OCI-LY1 (cell line): Measurements from ENCODE around the gene MYMK.

ENCODE experiments used
- H2AFZ ChIP-seq: fragments of 200-600 bp; sonication (generic), shearing (Covaris generic); 2 replicates; pipeline ENCODE4 v1.6.0; 2014; ENCODE audit warnings: antibody characterized with exemption, mild to moderate bottlenecking, low read length
- H3F3A ChIP-seq: fragments of 200-600 bp; sonication (generic), shearing (Covaris generic); 2 replicates; pipeline ENCODE4 v1.6.0; 2014; ENCODE audit warnings: mild to moderate bottlenecking, antibody characterized with exemption, low read length, moderate library complexity; ENCODE audit not compliant: insufficient read depth
- H3K27ac ChIP-seq: fragments of 200-600 bp; sonication (generic); 2 replicates; pipeline ENCODE4 v1.5.1; 2014; ENCODE audit warnings: low read length, mixed run types, mild to moderate bottlenecking, low read depth; ENCODE audit not compliant: poor library complexity, severe bottlenecking
- H3K27me3 ChIP-seq: fragments of 200-600 bp; sonication (generic); 2 replicates; pipeline ENCODE4 v1.6.0; 2014; ENCODE audit warnings: antibody characterized with exemption, mild to moderate bottlenecking, low read length, moderate library complexity; ENCODE audit not compliant: insufficient read depth
- H3K36me3 ChIP-seq: fragments of 200-600 bp; sonication (generic); 2 replicates; pipeline ENCODE4 v1.6.1; 2014; ENCODE audit warnings: mild to moderate bottlenecking, antibody characterized with exemption, low read length, moderate library complexity, mixed read lengths; ENCODE audit not compliant: insufficient read depth
- H3K4me1 ChIP-seq: fragments of 200-600 bp; sonication (generic); 2 replicates; pipeline ENCODE4 v1.5.1; 2014; ENCODE audit warnings: mild to moderate bottlenecking, low read length, moderate library complexity; ENCODE audit not compliant: insufficient read depth, severe bottlenecking
- H3K4me2 ChIP-seq: fragments of 200-600 bp; sonication (generic), shearing (Covaris generic); 2 replicates; pipeline ENCODE4 v1.6.1; 2014; ENCODE audit warnings: low read length
- H3K4me3 ChIP-seq: fragments of 200-600 bp; sonication (generic); 2 replicates; pipeline ENCODE4 v1.5.1; 2014; ENCODE audit warnings: low read length, low read depth, mild to moderate bottlenecking, mixed read lengths; ENCODE audit not compliant: poor library complexity, severe bottlenecking
- H3K79me2 ChIP-seq: fragments of 200-600 bp; shearing (Covaris generic); 2 replicates; pipeline ENCODE4 v1.6.1; 2016; ENCODE audit warnings: mixed run types, low read length, mixed read lengths; ENCODE audit not compliant: insufficient read depth
- H3K9ac ChIP-seq: fragments of 200-600 bp; sonication (generic), shearing (Covaris generic); 2 replicates; pipeline ENCODE4 v1.6.1; 2014; ENCODE audit warnings: mild to moderate bottlenecking, low read length, mixed read lengths
- H3K9me2 ChIP-seq: fragments of 200-600 bp; sonication (generic), shearing (Covaris generic); 2 replicates; pipeline ENCODE4 v1.6.1; 2014; ENCODE audit warnings: low read depth, mild to moderate bottlenecking, low read length, mixed read lengths
- H3K9me3 ChIP-seq: fragments of 200-600 bp; shearing (Covaris generic); 2 replicates; pipeline ENCODE4 v1.6.1; 2014; ENCODE audit warnings: low read length, mixed read lengths
- H4K20me1 ChIP-seq: fragments of 200-600 bp; sonication (generic), shearing (Covaris generic); 2 replicates; pipeline ENCODE4 v1.6.0; 2016; ENCODE audit warnings: mild to moderate bottlenecking, low read length; ENCODE audit not compliant: insufficient read depth
- CTCF ChIP-seq: fragments of 200-600 bp; sonication (generic), shearing (Covaris generic); IDR thresholded peaks from 2 replicates; pipeline ENCODE4 v1.5.1; 2017; ENCODE audit warnings: mild to moderate bottlenecking, antibody characterized with exemption, low read length, moderate library complexity, mixed read lengths
- EZH2 ChIP-seq: fragments of 200-600 bp; sonication (generic), shearing (Covaris generic); IDR thresholded peaks from 2 replicates; pipeline ENCODE4 v1.8.0; 2017; ENCODE audit warnings: borderline replicate concordance, mixed run types, mild to moderate bottlenecking, antibody characterized with exemption, low read length, moderate library complexity, mixed read lengths

Gene MYMK

GRCh38 chr9:133519693-133520092 is 5.1 kb downstream of the MYMK start:
- no peaks in the 10 kb centered on the region for H3K36me3 ChIP-seq
- H4K20me1 ChIP-seq, result no peaks in the 10 kb centered on the region
- no peaks in the 10 kb centered on the region for H3K79me2 ChIP-seq
- H3K9me3 ChIP-seq, result no peaks in the 10 kb centered on the region
- no peak overlapping the region for H3K27ac ChIP-seq
- no peaks in the 10 kb centered on the region for H3K9me2 ChIP-seq
- no peak overlapping the region for H2AFZ ChIP-seq
- no peak overlapping the region for H3K4me3 ChIP-seq
- TF ChIP-seq EZH2 (no peak), CTCF (no peak)
- no peak overlapping the region for H3K9ac ChIP-seq
- no peaks in the 10 kb centered on the region for H3K4me1 ChIP-seq
- H3K27me3 ChIP-seq, result peaks cover 22% of the 10 kb centered on the region
- H3K4me2 ChIP-seq, result no peak overlapping the region
- H3F3A ChIP-seq, result no peaks in the 10 kb centered on the region

- Histone ChIP-seq H3F3A (no peaks in the 10 kb centered on the region), H3K79me2 (no peaks in the 10 kb centered on the region), H3K9me3 (no peaks in the 10 kb centered on the region), H4K20me1 (no peaks in the 10 kb centered on the region), H3K4me3 (no peak overlapping the region), H3K9me2 (no peaks in the 10 kb centered on the region), H3K36me3 (no peaks in the 10 kb centered on the region), H3K4me2 (no peak overlapping the region), H3K4me1 (no peaks in the 10 kb centered on the region), H3K27me3 (peaks cover 19% of the 10 kb centered on the region; the same call in 1 of the 2 replicates), H3K27ac (no peak overlapping the region), H3K9ac (no peak overlapping the region), H2AFZ (no peak overlapping the region)
- TF ChIP-seq CTCF (no peak), EZH2 (no peak)
Measured at GRCh38 chr9:133518706-133519449, 5.9 kb downstream of the MYMK start.

GRCh38 chr9:133518200-133518599 is 6.6 kb downstream of the MYMK start:
- H3K36me3 ChIP-seq, result no peaks in the 10 kb centered on the region
- H3K27me3 ChIP-seq, result peaks cover 17% of the 10 kb centered on the region; the same call in 1 of the 2 replicates
- H3F3A ChIP-seq, result no peaks in the 10 kb centered on the region
- no peak overlapping the region for H3K4me2 ChIP-seq
- no peak overlapping the region for H3K27ac ChIP-seq
- H3K4me3 ChIP-seq, result no peak overlapping the region
- no peaks in the 10 kb centered on the region for H4K20me1 ChIP-seq
- TF ChIP-seq EZH2, result no peak
- TF ChIP-seq CTCF, result no peak
- H3K79me2 ChIP-seq, result no peaks in the 10 kb centered on the region
- H2AFZ ChIP-seq, result no peak overlapping the region
- no peaks in the 10 kb centered on the region for H3K9me2 ChIP-seq
- no peaks in the 10 kb centered on the region for H3K9me3 ChIP-seq
- no peaks in the 10 kb centered on the region for H3K4me1 ChIP-seq
- no peak overlapping the region for H3K9ac ChIP-seq
